Breast epithelium (tissue), 4 donors: ENCODE measurements around the gene KRT74. TPM values are rescaled to one million over a fixed set of nuclear protein-coding genes. Genes with fewer than 3 reads are reported as not detected.
A peak's percentile ranks its signal among the peaks of the same experiment; 100 is the strongest.

Experiments used
- DNase-seq, 2 donors: peaks; one replicate each; pipeline ENCODE4 v3.0.0-alpha.2; 2019; ENCODE audit warnings: low spot score in 2 of 2
- H3K27ac ChIP-seq, 2 donors: fragments of 200-600 bp; sonication (generic) in 1 of 2; one replicate each; pipeline ENCODE4 v1.5.1; 2016 to 2019; ENCODE audit warnings: mild to moderate bottlenecking in 1 of 2
- H3K27me3 ChIP-seq, 2 donors: fragments of 200-600 bp; sonication (generic) in 1 of 2; one replicate each; pipeline versions ENCODE4 v1.5.1 to v1.6.0; 2017 to 2019; ENCODE audit warnings: control low read depth in 1 of 2, mild to moderate bottlenecking in 1 of 2
- H3K36me3 ChIP-seq: fragments of 200-600 bp; one replicate; pipeline ENCODE4 v1.5.1; 2019
- H3K4me1 ChIP-seq, 2 donors: fragments of 200-600 bp; sonication (generic); one replicate each; pipeline ENCODE4 v1.5.1; 2016 to 2019; ENCODE audit warnings: control low read depth in 1 of 2
- H3K4me3 ChIP-seq, 3 donors: fragments of 200-600 bp; sonication (generic); 1 replicate in 2 of 3; 2 replicates in 1 of 3; pipeline ENCODE4 v1.5.1; 2016 to 2019; ENCODE audit warnings: mild to moderate bottlenecking in 3 of 3, moderate library complexity in 2 of 3
- H3K9me3 ChIP-seq, 2 donors: fragments of 200-600 bp; sonication (generic) in 1 of 2; one replicate each; pipeline ENCODE4 v1.5.1; 2016 to 2019; ENCODE audit warnings: control low read depth in 1 of 2
- CTCF ChIP-seq, 3 donors: fragments of 450-650 bp; IDR thresholded peaks; one replicate each; pipeline ENCODE4 v1.5.1; 2016 to 2017; ENCODE audit warnings: antibody characterized with exemption in 3 of 3, mild to moderate bottlenecking in 3 of 3, moderate library complexity in 3 of 3
- POLR2A ChIP-seq: fragments of 450-650 bp; IDR thresholded peaks from one replicate; pipeline ENCODE4 v1.6.1; 2016; ENCODE audit warnings: antibody characterized with exemption, mild to moderate bottlenecking, moderate library complexity
- POLR2AphosphoS5 ChIP-seq, 3 donors: sonication (generic); formaldehyde crosslinking; IDR thresholded peaks; one replicate each; pipeline ENCODE4 v1.6.1; 2017; ENCODE audit warnings: antibody characterized with exemption in 3 of 3
- intact Hi-C: fragments of 100-400 bp; cut with DNase I; formaldehyde crosslinking; loops from one replicate; pipeline ENCODE4 v1.15.1; 2023; ENCODE audit warnings: low total_unique reads
- total RNA-seq, 3 donors: library from RNA; depleted of rRNA; stranded (reverse); fragments of >200 nt; gene quantifications; one replicate each; pipeline ENCODE4 v1.1.0, GENCODE V29; 2016

The KRT74 gene
- total RNA-seq, 3 donors from 2014 or later: not detected

- H3K4me1 ChIP-seq: no peaks in the 10 kb centered on the region
- intact Hi-C loops: no loop called here
- H3K27ac ChIP-seq: no peak overlapping the region
- H3K27me3 ChIP-seq: peaks cover 0 to 25% of the 10 kb centered on the region in 2 donors
- H3K4me3 ChIP-seq: no peak overlapping the region
- no peak for TF ChIP-seq POLR2A
- no peak for TF ChIP-seq POLR2AphosphoS5 (IDR thresholded peaks at IDR 0.05)
- no peaks in the 10 kb centered on the region for H3K36me3 ChIP-seq
- no peak for DNase-seq
- H3K9me3 ChIP-seq: no peaks in the 10 kb centered on the region
Measured at GRCh38 chr12:52604859-52605258, 31.2 kb upstream of the KRT74 start.

DNA sequence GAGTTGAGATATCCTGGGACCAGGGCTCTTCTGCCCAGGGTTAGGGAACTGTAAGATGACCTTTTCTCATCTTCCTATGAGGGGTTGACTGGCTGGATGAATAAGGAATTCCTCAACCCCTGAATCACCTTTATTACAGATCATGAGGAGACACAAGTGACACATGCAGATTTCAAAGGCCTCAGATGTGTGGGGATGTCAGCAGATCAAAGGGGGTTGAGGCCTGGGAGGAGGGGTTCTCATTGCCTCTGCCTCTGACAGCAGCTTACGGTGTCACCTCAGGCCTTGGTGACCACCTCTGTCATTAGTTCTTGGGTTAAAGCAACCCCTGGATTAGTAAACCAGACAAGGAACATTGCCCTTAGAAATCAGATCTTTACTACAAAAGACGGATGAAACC, 29.7 kb upstream of the KRT74 start:
- intact Hi-C loops: no loop called here
- H3K27me3 ChIP-seq: peaks cover 0 to 36% of the 10 kb centered on the region in 2 donors
- DNase-seq: no peak

GRCh38 chr12:52602552-52602951, 28.9 kb upstream of the KRT74 start:
- intact Hi-C loops: no loop called here
- no peak for DNase-seq
- H3K27ac ChIP-seq: no peak overlapping the region
- H3K9me3 ChIP-seq: no peaks in the 10 kb centered on the region
- no peak for TF ChIP-seq CTCF (IDR thresholded peaks at IDR 0.05)
- no peak for TF ChIP-seq POLR2A
- TF ChIP-seq POLR2AphosphoS5 (IDR thresholded peaks at IDR 0.05): no peak
- peaks cover 0 to 36% of the 10 kb centered on the region in 2 donors for H3K27me3 ChIP-seq
- no peaks in the 10 kb centered on the region for H3K4me1 ChIP-seq
- no peaks in the 10 kb centered on the region for H3K36me3 ChIP-seq
- H3K4me3 ChIP-seq: no peak overlapping the region

More for the DNA sequence above, 29.7 kb upstream of the KRT74 start:
- TF ChIP-seq CTCF (IDR thresholded peaks at IDR 0.05): no peak
- TF ChIP-seq POLR2A: no peak
- no peak for TF ChIP-seq POLR2AphosphoS5 (IDR thresholded peaks at IDR 0.05)
- no peaks in the 10 kb centered on the region for H3K4me1 ChIP-seq
- no peaks in the 10 kb centered on the region for H3K9me3 ChIP-seq
- no peak overlapping the region for H3K27ac ChIP-seq
- no peaks in the 10 kb centered on the region for H3K36me3 ChIP-seq
- no peak overlapping the region for H3K4me3 ChIP-seq

DNA sequence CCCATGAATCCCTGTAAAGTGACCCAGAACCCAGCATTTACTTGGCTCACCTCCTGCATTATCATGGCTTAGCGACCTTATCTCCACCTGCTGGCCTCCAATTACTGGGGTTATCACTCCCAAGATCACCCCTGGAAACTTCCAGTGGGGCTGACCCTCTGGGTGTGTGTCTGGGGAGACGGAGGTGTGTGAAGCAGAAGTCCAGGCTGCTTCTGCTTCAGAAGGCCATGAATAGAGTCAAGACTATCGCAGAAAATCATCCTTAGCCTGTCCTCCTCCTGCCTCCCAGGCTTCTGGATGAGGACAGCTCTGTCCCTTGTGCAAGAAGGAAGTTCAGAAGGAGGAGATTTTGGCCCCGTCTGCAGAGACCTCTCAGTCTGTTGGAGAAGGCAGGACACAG, 28.0 kb upstream of the KRT74 start:
- H3K4me1 ChIP-seq: no peaks in the 10 kb centered on the region
- DNase-seq: no peak
- H3K4me3 ChIP-seq: no peak overlapping the region
- intact Hi-C loops: no loop called here
- TF ChIP-seq POLR2AphosphoS5 (IDR thresholded peaks at IDR 0.05): no peak
- TF ChIP-seq CTCF (IDR thresholded peaks at IDR 0.05): no peak
- TF ChIP-seq POLR2A: no peak
- H3K9me3 ChIP-seq: no peaks in the 10 kb centered on the region
- no peak overlapping the region for H3K27ac ChIP-seq
- H3K27me3 ChIP-seq: peaks cover 0 to 36% of the 10 kb centered on the region in 2 donors
- no peaks in the 10 kb centered on the region for H3K36me3 ChIP-seq

DNA sequence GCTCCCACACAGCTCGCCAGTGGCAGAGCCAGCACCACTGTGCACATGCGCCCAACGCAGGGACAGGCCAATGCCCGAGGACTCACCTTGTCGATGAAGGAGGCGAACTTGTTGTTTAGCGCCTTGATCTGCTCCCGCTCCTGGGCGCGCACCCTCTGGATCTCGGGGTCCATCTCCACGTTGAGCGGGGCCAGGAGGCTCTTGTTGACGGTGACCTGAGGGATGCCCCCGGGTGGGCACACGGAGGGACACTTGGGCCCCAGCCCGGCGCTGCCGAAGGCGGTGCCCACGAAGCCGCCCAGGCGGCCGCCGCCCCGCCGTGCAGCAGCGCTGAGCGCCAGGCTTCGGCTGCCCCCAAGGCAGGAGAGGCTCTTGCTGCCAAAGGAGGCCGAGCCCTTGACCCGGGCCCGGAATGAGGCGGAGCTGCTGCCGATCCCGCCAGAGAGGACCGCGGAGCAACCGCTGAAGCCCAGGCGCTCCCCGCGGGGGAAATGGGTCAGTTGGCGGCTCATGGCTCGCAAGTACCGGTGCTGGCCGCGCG, 27.4 kb upstream of the KRT74 start, which contains the start of gene KRT72:
KRT72 (minus strand) TSS at position 523 of the 541 bp plus-strand sequence; CDS start at position 512, 11 bp downstream.
- no peaks in the 10 kb centered on the region for H3K36me3 ChIP-seq
- no peaks in the 10 kb centered on the region for H3K4me1 ChIP-seq
- peaks cover 0 to 36% of the 10 kb centered on the region in 2 donors for H3K27me3 ChIP-seq
- peak within 1 kb of the TSS in 1 of 3 donors; percentile 25 for H3K4me3 ChIP-seq
- H3K9me3 ChIP-seq: no peaks in the 10 kb centered on the region
- no peak within 1 kb of the TSS for H3K27ac ChIP-seq
- intact Hi-C loops: no loop called here
- TF ChIP-seq POLR2AphosphoS5 (IDR thresholded peaks at IDR 0.05) (no peak), POLR2A (no peak)
- no peak for DNase-seq

- no peak overlapping the region for H3K4me3 ChIP-seq
- TF ChIP-seq POLR2A (no peak), CTCF (IDR thresholded peaks at IDR 0.05) (no peak), POLR2AphosphoS5 (IDR thresholded peaks at IDR 0.05) (no peak)
- no peaks in the 10 kb centered on the region for H3K4me1 ChIP-seq
- no peak overlapping the region for H3K27ac ChIP-seq
- H3K27me3 ChIP-seq: peaks cover 0 to 36% of the 10 kb centered on the region in 2 donors
- no peaks in the 10 kb centered on the region for H3K36me3 ChIP-seq
- intact Hi-C loops: no loop called here
- no peak for DNase-seq
- H3K9me3 ChIP-seq: no peaks in the 10 kb centered on the region
Measured at GRCh38 chr12:52600475-52600874, 26.8 kb upstream of the KRT74 start.
